HEK293 (cell line): Measurements from ENCODE around the gene CLK2.

Experiments used
- AEBP2 ChIP-seq: fragments of 450-650 bp; formaldehyde crosslinking; IDR thresholded peaks from 2 replicates; pipeline ENCODE4 v1.5.1; 2016; ENCODE audit warnings: missing biosample characterization, missing genetic modification characterization, borderline replicate concordance
- BCL11B ChIP-seq: fragments of 450-650 bp; formaldehyde crosslinking; IDR thresholded peaks from 2 replicates; pipeline ENCODE4 v1.5.1; 2016; ENCODE audit warnings: low read depth, missing biosample characterization, missing genetic modification characterization
- GLI4 ChIP-seq: fragments of 450-650 bp; formaldehyde crosslinking; IDR thresholded peaks from 2 replicates; pipeline ENCODE4 v1.5.1; 2016; ENCODE audit warnings: missing biosample characterization, missing genetic modification characterization
- IKZF3 ChIP-seq: fragments of 450-650 bp; IDR thresholded peaks from 2 replicates; pipeline ENCODE4 v1.5.0; 2018; ENCODE audit warnings: missing biosample characterization, mild to moderate bottlenecking, missing genetic modification characterization, moderate library complexity
- MYNN ChIP-seq: fragments of 450-650 bp; formaldehyde crosslinking; IDR thresholded peaks from 2 replicates; pipeline ENCODE4 v1.5.1; 2016; ENCODE audit warnings: missing biosample characterization, missing genetic modification characterization, borderline replicate concordance
- OVOL3 ChIP-seq: fragments of 450-650 bp; formaldehyde crosslinking; IDR thresholded peaks from 2 replicates; pipeline ENCODE4 v1.5.1; 2016; ENCODE audit warnings: missing biosample characterization, missing genetic modification characterization
- PATZ1 ChIP-seq: fragments of 450-650 bp; formaldehyde crosslinking; IDR thresholded peaks from 2 replicates; pipeline ENCODE4 v1.5.1; 2016; ENCODE audit warnings: missing biosample characterization, missing genetic modification characterization
- PRDM2 ChIP-seq: fragments of 450-650 bp; formaldehyde crosslinking; IDR thresholded peaks from 2 replicates; pipeline ENCODE4 v1.5.1; 2016; ENCODE audit warnings: missing biosample characterization, missing genetic modification characterization, borderline replicate concordance
- YY2 ChIP-seq: fragments of 450-650 bp; formaldehyde crosslinking; IDR thresholded peaks from 2 replicates; pipeline ENCODE4 v1.5.1; 2016; ENCODE audit warnings: missing biosample characterization, missing genetic modification characterization
- ZBTB11 ChIP-seq: fragments of 450-650 bp; formaldehyde crosslinking; conservative IDR thresholded peaks from 2 replicates; pipeline ENCODE4 v1.5.1; 2016; ENCODE audit warnings: low read depth, missing biosample characterization, missing genetic modification characterization
- ZBTB20 ChIP-seq: fragments of 450-650 bp; formaldehyde crosslinking; IDR thresholded peaks from 2 replicates; pipeline ENCODE4 v1.5.1; 2016; ENCODE audit warnings: missing biosample characterization, missing genetic modification characterization
- ZBTB7A ChIP-seq: fragments of 450-650 bp; formaldehyde crosslinking; IDR thresholded peaks from 2 replicates; pipeline ENCODE4 v1.5.1; 2016; ENCODE audit warnings: low read depth, missing biosample characterization, missing genetic modification characterization
- ZEB2 ChIP-seq: fragments of 450-650 bp; formaldehyde crosslinking; IDR thresholded peaks from 2 replicates; pipeline ENCODE4 v1.5.1; 2016; ENCODE audit warnings: missing biosample characterization, missing genetic modification characterization
- ZFHX2 ChIP-seq: fragments of 450-650 bp; formaldehyde crosslinking; conservative IDR thresholded peaks from 2 replicates; pipeline ENCODE4 v1.5.1; 2016; ENCODE audit warnings: missing biosample characterization, missing genetic modification characterization
- ZNF292 ChIP-seq: fragments of 450-650 bp; formaldehyde crosslinking; IDR thresholded peaks from 2 replicates; pipeline ENCODE4 v1.5.1; 2016; ENCODE audit warnings: low read depth, missing biosample characterization, missing genetic modification characterization, borderline replicate concordance
- ZNF341 ChIP-seq: fragments of 450-650 bp; formaldehyde crosslinking; IDR thresholded peaks from 2 replicates; pipeline ENCODE4; 2016; ENCODE audit warnings: low read depth, missing biosample characterization, missing genetic modification characterization
- ZNF354C ChIP-seq: fragments of 450-650 bp; formaldehyde crosslinking; IDR thresholded peaks from 2 replicates; pipeline ENCODE4 v1.5.1; 2016; ENCODE audit warnings: missing biosample characterization, missing genetic modification characterization, low read depth, borderline replicate concordance
- ZNF366 ChIP-seq: fragments of 450-650 bp; formaldehyde crosslinking; conservative IDR thresholded peaks from 2 replicates; pipeline ENCODE4 v1.5.1; 2016; ENCODE audit warnings: missing biosample characterization, missing genetic modification characterization
- ZNF423 ChIP-seq: fragments of 450-650 bp; formaldehyde crosslinking; IDR thresholded peaks from 2 replicates; pipeline ENCODE4 v1.5.1; 2016; ENCODE audit warnings: missing biosample characterization, missing genetic modification characterization
- ZNF501 ChIP-seq: fragments of 450-650 bp; formaldehyde crosslinking; IDR thresholded peaks from 2 replicates; pipeline ENCODE4 v1.5.1; 2016; ENCODE audit warnings: missing biosample characterization, missing genetic modification characterization
- ZNF571 ChIP-seq: fragments of 450-650 bp; formaldehyde crosslinking; IDR thresholded peaks from 2 replicates; pipeline ENCODE4 v1.5.0; 2017; ENCODE audit warnings: missing biosample characterization, missing genetic modification characterization
- ZNF621 ChIP-seq: fragments of 450-650 bp; formaldehyde crosslinking; IDR thresholded peaks from 2 replicates; pipeline ENCODE4 v1.5.1; 2017; ENCODE audit warnings: missing biosample characterization, missing genetic modification characterization
- ZNF629 ChIP-seq: fragments of 450-650 bp; formaldehyde crosslinking; IDR thresholded peaks from 2 replicates; pipeline ENCODE4 v1.5.1; 2017; ENCODE audit warnings: missing biosample characterization, missing genetic modification characterization
- ZNF660 ChIP-seq: fragments of 450-650 bp; IDR thresholded peaks from 2 replicates; pipeline ENCODE4 v1.5.1; 2018; ENCODE audit warnings: missing biosample characterization, mild to moderate bottlenecking, missing genetic modification characterization
- ZNF768 ChIP-seq: fragments of 450-650 bp; formaldehyde crosslinking; IDR thresholded peaks from 2 replicates; pipeline ENCODE4 v1.5.1; 2018; ENCODE audit warnings: missing biosample characterization, mild to moderate bottlenecking, missing genetic modification characterization
- ZXDB ChIP-seq: fragments of 450-650 bp; formaldehyde crosslinking; IDR thresholded peaks from 2 replicates; pipeline ENCODE4 v1.5.1; 2016; ENCODE audit warnings: missing biosample characterization, missing genetic modification characterization

Gene CLK2

GRCh38 chr1:155308493-155309422 is 35.5 kb upstream of the CLK2 start, which contains the start of gene FDPS (continued):
- peak; percentile 75 for TF ChIP-seq ZFHX2 (tag by site-specific recombination)
- TF ChIP-seq ZBTB20 (tag by site-specific recombination), result peak; percentile 56; the same call in 1 of the 2 replicates
- TF ChIP-seq PRDM2 (tag by site-specific recombination), result no peak
- peak; percentile 79 for TF ChIP-seq ZNF341
- 0 out of 2 replicates have a peak, but pooled peaks have one; percentile 54 for TF ChIP-seq ZXDB (tag by site-specific recombination)
- TF ChIP-seq ZEB2 (tag by site-specific recombination), result no peak
- no peak for TF ChIP-seq ZNF571
- peak; percentile 60; the same call in 1 of the 2 replicates for TF ChIP-seq ZNF423 (tag by site-specific recombination)
- peak; percentile 67 for TF ChIP-seq ZBTB11 (tag by site-specific recombination)
- TF ChIP-seq BCL11B (tag by site-specific recombination), result peak; percentile 49; the same call in 1 of the 2 replicates
- no peak for TF ChIP-seq ZNF354C (tag by site-specific recombination)
- no peak for TF ChIP-seq AEBP2 (tag by site-specific recombination)
- no peak for TF ChIP-seq MYNN (tag by site-specific recombination)
- peak; percentile 16; the same call in 1 of the 2 replicates for TF ChIP-seq ZNF501
- no peak for TF ChIP-seq ZNF621
- TF ChIP-seq ZBTB7A (tag by site-specific recombination), result peak; percentile 42; the same call in 1 of the 2 replicates
- TF ChIP-seq PATZ1 (tag by site-specific recombination), result peak; percentile 26
- peak; percentile 29 for TF ChIP-seq ZNF660 (tag by site-specific recombination)
- TF ChIP-seq YY2 (tag by site-specific recombination), result peak; percentile 74; the same call in 1 of the 2 replicates
- TF ChIP-seq ZNF292 (tag by site-specific recombination), result no peak
- no peak for TF ChIP-seq OVOL3 (tag by site-specific recombination)
- 0 out of 2 replicates have a peak, but pooled peaks have one; percentile 44 for TF ChIP-seq IKZF3 (tag by site-specific recombination)
- TF ChIP-seq GLI4, result no peak
- TF ChIP-seq ZNF629 (tag by site-specific recombination), result peak; percentile 77
- peak; percentile 26; the same call in 1 of the 2 replicates for TF ChIP-seq ZNF366 (tag by site-specific recombination)
- TF ChIP-seq ZNF768 (tag by site-specific recombination), result no peak
